NB4 (cell line): ENCODE data around the gene SERP2.

Experiments used
- CTCF ChIP-seq: IDR thresholded peaks from one replicate; pipeline ENCODE4 v1.5.1; 2012; ENCODE audit warnings: low read depth, low read length
- MYC ChIP-seq: IDR thresholded peaks from 2 replicates; pipeline ENCODE4 v1.6.1; 2011; ENCODE audit warnings: low read depth, low read length
- POLR2A ChIP-seq: IDR thresholded peaks from 2 replicates; pipeline ENCODE4 v1.6.1; 2011; ENCODE audit warnings: mild to moderate bottlenecking; ENCODE audit not compliant: insufficient read length; ENCODE audit errors: extremely low read depth

- TF ChIP-seq CTCF, result no peak
- TF ChIP-seq POLR2A, result no peak
- TF ChIP-seq MYC, result no peak
Observed at GRCh38 chr13:44378277-44378676, 4.7 kb downstream of the SERP2 start.
